ENCODE measurements around the gene GRK4. TPM values are rescaled to one million over a fixed set of nuclear protein-coding genes. Genes with fewer than 3 reads are reported as not detected.
"Not testable (repeated sequence)": the region's sequence is repeated elsewhere in the genome, so short reads cannot be mapped to it uniquely, and the experiment has no call there.

The GRK4 gene
- total RNA-seq, 1 donor from 2014 or later: 9.0 TPM

DNA sequence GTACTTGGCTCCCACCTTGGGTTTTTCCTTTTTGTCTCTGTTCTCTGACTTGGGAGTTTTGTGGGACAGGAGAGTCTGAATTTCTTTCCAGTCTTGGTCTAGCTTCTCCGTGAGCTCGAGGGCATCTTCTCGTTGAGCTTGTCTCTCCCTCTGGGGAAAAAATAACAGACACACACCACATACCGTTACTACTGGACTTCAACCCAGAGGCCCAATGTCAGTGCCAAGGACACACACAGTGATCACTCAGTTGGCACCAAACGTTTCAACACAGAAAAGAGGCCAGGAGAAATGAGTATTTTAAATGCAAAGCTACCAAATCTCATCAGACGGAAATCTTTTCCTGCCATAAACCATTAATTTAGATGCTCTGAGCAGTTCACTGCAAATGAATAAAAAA, 9.9 kb upstream of the GRK4 start:
- no peak for DNase-seq
- Histone ChIP-seq H3K4me3 (no peak overlapping the region), H3K27ac (replicated peaks) (peak overlapping the region; percentile 39), H3K9me3 (replicated peaks) (no peaks in the 10 kb centered on the region), H3K27me3 (ENCODE audit: low read depth) (no peaks in the 10 kb centered on the region), H3K4me1 (peaks cover 19% of the 10 kb centered on the region), H3K36me3 (peaks cover 90% of the 10 kb centered on the region)
- TF ChIP-seq, protein P1, sequence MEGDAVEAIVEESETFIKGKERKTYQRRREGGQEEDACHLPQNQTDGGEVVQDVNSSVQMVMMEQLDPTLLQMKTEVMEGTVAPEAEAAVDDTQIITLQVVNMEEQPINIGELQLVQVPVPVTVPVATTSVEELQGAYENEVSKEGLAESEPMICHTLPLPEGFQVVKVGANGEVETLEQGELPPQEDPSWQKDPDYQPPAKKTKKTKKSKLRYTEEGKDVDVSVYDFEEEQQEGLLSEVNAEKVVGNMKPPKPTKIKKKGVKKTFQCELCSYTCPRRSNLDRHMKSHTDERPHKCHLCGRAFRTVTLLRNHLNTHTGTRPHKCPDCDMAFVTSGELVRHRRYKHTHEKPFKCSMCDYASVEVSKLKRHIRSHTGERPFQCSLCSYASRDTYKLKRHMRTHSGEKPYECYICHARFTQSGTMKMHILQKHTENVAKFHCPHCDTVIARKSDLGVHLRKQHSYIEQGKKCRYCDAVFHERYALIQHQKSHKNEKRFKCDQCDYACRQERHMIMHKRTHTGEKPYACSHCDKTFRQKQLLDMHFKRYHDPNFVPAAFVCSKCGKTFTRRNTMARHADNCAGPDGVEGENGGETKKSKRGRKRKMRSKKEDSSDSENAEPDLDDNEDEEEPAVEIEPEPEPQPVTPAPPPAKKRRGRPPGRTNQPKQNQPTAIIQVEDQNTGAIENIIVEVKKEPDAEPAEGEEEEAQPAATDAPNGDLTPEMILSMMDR (IDR thresholded peaks at IDR 0.05; ENCODE audit: borderline replicate concordance): no peak
- intact Hi-C loops (cut with micrococcal nuclease): loop anchor here (10.0 kb wide), 1 partner anchor 189 kb away; no protein-coding TSS in a partner anchor

DNA sequence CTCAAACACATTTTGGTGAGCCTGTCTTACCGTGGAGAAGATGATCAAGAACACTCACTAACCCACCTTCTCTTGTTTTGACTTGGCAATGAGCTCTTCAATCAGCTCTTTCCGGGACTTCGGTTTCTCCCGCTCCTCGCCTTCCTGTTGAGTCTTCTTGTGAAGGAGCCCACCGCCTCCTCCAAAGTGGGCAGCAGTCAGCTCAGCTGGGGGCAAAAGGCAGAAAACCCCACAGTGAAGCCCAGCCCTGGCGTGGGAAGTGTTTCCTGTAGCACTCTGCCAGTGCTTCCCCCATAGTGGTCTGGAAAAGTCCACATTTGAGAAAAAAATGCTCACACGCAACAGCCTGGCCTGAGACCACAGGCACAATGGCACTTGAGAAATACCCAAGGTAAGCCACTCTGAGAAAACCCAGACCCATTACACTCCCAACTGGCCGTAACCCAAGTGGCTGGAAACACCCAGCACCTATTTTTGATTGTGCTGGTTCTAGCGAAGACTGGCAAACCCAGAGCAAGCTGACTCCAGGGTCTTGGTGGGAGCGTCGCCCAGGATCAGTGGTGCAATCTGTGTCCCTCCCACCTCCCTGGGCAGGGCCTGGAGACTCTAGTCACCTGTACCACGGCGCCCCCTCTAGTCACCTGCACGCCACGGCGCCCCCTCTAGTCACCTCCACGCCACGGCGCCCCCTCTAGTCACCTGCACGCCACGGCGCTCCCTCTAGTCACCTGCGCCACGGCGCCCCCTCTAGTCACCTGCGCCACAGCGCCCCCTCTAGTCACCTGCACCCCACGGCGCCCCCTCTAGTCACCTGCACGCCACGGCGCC, 8.8 kb upstream of the GRK4 start:
- no peak overlapping the region for H3K4me3 ChIP-seq
- DNase-seq: no peak
- intact Hi-C loops (cut with micrococcal nuclease): loop anchor here (10.0 kb wide), 1 partner anchor 190 kb away; no protein-coding TSS in a partner anchor
- H3K27ac ChIP-seq (replicated peaks): no peak overlapping the region
- TF ChIP-seq, protein P1 (IDR thresholded peaks at IDR 0.05; ENCODE audit: borderline replicate concordance): no peak
- peaks cover 82% of the 10 kb centered on the region for H3K36me3 ChIP-seq
- H3K4me1 ChIP-seq: peaks cover 21% of the 10 kb centered on the region
- no peaks in the 10 kb centered on the region for H3K9me3 ChIP-seq (replicated peaks)
- no peaks in the 10 kb centered on the region for H3K27me3 ChIP-seq (ENCODE audit: low read depth)

DNA sequence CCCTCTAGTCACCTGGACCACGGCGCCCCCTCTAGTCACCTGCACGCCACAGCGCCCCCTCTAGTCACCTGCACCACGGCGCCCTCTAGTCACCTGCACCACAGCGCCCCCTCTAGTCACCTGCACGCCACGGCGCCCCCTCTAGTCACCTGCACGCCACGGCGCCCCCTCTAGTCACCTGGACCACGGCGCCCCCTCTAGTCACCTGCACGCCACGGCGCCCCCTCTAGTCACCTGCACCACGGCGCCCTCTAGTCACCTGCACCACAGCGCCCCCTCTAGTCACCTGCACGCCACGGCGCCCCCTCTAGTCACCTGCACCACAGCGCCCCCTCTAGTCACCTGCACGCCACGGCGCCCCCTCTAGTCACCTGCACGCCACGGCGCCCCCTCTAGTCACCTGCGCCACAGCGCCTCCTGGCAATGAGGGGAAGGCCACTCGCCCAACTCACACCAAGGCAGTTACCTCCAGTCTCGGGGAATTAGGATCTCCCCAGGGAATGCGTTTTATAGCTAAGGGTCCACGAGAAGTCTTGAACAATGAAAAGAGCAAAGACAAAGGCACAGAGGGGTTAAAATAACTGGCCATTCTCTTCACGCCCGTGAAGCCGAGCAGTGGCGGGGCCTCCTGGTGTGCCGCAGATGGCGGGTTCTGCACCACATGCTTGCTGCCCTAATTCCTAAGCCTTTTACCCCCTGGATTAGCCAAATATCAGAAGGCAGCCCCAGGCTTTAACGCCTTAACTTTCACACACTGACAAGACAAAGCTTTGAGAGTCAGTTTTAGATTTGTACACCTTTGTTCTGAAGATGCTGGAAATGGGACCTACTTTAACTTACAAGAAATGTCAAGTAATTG, 8.0 kb upstream of the GRK4 start:
- peaks cover 73% of the 10 kb centered on the region for H3K36me3 ChIP-seq

DNA sequence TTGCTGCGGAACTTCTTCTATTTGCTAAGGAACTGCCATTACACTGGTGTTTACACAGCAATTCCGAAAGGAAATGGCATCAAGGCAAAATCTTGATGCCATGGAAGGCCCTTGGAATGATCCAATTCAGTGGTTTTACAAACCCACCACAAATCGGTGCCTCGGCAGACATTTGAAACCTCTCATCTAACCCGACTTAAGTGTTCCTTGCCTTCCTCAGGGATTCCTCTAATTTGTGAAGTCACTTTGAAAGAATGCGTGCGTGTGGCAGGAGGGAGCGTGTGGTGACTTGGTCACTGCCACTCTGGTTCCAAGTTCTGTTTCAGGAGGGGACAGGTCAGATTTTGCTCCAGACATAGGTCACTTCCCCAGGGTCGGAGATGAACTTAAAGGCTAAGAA, 4.9 kb upstream of the GRK4 start:
- TF ChIP-seq, protein P1 (IDR thresholded peaks at IDR 0.05; ENCODE audit: borderline replicate concordance): no peak
- no peak overlapping the region for H3K4me3 ChIP-seq
- peaks cover 43% of the 10 kb centered on the region for H3K36me3 ChIP-seq
- intact Hi-C loops (cut with micrococcal nuclease): loop anchor here (10.0 kb wide), 1 partner anchor 194 kb away; no protein-coding TSS in a partner anchor
- H3K27ac ChIP-seq (replicated peaks): no peak overlapping the region
- no peak for DNase-seq
- H3K9me3 ChIP-seq (replicated peaks): no peaks in the 10 kb centered on the region
- H3K27me3 ChIP-seq (ENCODE audit: low read depth): no peaks in the 10 kb centered on the region
- H3K4me1 ChIP-seq: peaks cover 45% of the 10 kb centered on the region

More for the DNA sequence above, 8.0 kb upstream of the GRK4 start:
- H3K27me3 ChIP-seq (ENCODE audit: low read depth); DNase-seq; H3K9me3 ChIP-seq (replicated peaks); H3K4me3 ChIP-seq; H3K27ac ChIP-seq (replicated peaks): not testable (repeated sequence)
- H3K4me1 ChIP-seq: peaks cover 28% of the 10 kb centered on the region
- intact Hi-C loops (cut with micrococcal nuclease): loop anchor here (10.0 kb wide), 1 partner anchor 191 kb away; no protein-coding TSS in a partner anchor

DNA sequence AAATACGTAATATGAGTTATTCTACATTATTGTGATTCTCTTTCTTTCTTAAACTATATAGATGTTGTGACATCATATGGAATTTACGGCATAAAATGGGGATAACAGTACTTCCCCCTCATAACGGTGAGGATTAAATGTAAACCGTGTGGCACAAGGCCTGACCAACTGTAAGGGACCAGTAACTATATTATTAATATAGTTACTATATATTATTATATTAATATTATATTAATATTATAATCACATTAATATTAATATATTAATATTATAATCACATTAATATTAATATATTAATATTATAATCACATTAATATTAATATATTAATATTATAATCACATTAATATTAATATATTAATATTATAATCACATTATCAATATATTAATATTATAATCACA, 2.9 kb upstream of the GRK4 start:
- intact Hi-C loops (cut with micrococcal nuclease); H3K9me3 ChIP-seq (replicated peaks); DNase-seq; H3K27me3 ChIP-seq (ENCODE audit: low read depth); H3K27ac ChIP-seq (replicated peaks); H3K4me3 ChIP-seq: not testable (repeated sequence)
- Histone ChIP-seq H3K4me1 (peaks cover 56% of the 10 kb centered on the region), H3K36me3 (peaks cover 28% of the 10 kb centered on the region)

DNA sequence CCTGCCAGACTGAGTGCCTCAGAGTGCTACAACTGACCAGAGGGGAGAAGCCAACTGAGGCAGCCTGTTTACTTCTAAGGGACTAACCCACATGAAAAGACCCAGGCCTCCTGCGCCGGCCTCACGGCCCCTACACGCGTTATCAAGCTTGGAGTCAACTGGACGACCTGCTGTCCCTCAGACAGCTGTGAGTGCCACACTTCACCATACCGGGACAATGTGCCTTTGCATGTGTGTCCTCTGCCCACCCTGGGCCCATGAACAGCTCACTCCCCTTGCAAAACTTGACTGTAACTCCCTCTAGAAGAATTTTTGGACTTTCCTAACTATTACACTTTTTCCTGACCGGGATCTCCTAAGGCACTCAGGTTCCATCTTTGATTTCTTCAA, 2.0 kb upstream of the GRK4 start:
- TF ChIP-seq, protein P1 (IDR thresholded peaks at IDR 0.05; ENCODE audit: borderline replicate concordance): no peak
- intact Hi-C loops (cut with micrococcal nuclease): no loop called here
- Histone ChIP-seq H3K4me3 (peak overlapping the region; percentile 98), H3K9me3 (replicated peaks) (no peaks in the 10 kb centered on the region), H3K4me1 (peaks cover 56% of the 10 kb centered on the region), H3K36me3 (peaks cover 18% of the 10 kb centered on the region), H3K27me3 (ENCODE audit: low read depth) (no peaks in the 10 kb centered on the region), H3K27ac (replicated peaks) (no peak overlapping the region)
- no peak for DNase-seq
